Activated CD4-positive, CD25-positive, alpha-beta regulatory T cell treated with anti-CD3 and anti-CD28 coated beads, Interleukin-2, amount 50 U/mL, for 24 hours (primary cell): Measurements from ENCODE around the gene YPEL5.
A peak's percentile ranks its signal among the peaks of the same experiment; 100 is the strongest.
"Not testable (repeated sequence)": the region's sequence is repeated elsewhere in the genome, so short reads cannot be mapped to it uniquely, and the experiment has no call there.

Experiments
- ATAC-seq, 2 donors: fragments of 150-1000 bp; cut with Tn5 transposase; one replicate each; pipeline ENCODE4 v1.10.0; 2021; ENCODE audit warnings: mild to moderate bottlenecking in 1 of 2, moderate library complexity in 1 of 2

The YPEL5 gene

DNA sequence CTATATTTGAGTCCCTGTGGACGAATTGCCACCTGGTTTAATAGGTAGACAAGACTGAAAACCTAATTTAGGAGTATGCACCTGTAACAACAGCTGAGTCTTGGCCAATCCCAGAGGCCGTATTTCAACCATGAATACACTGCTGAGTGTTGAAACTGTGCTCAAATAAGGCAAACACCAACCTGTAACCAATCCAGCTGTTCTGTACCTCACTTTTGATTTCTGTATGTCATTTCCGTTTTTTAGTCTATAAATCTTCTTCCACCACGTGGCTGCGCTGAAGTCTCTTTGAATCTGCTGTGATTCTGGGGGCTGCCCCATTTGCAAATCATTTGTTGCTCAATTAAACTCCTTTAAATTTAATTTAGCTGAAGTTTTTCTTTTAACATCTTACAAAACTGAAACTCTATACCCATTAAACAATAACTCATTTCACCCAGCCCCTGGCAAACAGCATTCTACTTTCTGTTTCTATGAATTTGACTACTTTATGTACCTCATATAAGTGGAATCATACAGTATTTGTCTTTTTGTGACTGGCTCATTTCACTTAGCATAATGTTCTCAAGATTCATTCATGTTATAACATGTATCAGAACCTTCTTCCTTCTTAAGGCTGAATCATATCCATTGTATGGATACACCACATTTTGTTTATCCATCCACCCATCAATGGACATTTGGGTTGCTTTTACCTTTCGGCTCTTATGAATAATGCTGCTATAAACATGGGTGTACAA lies 7.5 kb upstream of the YPEL5 start:
- peak; percentile 90 to 91 for ATAC-seq

- no peak for ATAC-seq
Measured at GRCh38 chr2:30141136-30141535, 5.7 kb upstream of the YPEL5 start.

GRCh38 chr2:30144260-30144659 lies 2.5 kb upstream of the YPEL5 start:
- ATAC-seq = no peak

DNA sequence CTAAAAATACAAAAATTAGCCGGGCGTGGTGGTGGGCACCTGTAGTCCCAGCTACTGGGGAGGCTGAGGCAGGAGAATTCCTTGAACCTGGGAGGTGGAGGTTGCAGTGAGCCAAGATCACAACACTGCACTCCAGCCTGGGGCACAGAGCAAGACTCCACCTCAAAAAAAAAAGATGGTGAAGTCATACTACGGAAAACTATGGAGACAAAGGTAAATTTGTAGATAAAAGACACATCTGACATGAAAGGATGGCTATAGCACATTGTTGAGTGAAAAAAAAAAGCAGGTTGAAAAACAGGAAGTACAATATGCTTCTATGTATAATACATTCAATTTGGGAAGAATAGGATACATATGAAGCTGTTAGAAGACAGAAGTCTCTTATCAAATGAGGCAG lies 1.9 kb upstream of the YPEL5 start:
- not testable (repeated sequence) for ATAC-seq

DNA sequence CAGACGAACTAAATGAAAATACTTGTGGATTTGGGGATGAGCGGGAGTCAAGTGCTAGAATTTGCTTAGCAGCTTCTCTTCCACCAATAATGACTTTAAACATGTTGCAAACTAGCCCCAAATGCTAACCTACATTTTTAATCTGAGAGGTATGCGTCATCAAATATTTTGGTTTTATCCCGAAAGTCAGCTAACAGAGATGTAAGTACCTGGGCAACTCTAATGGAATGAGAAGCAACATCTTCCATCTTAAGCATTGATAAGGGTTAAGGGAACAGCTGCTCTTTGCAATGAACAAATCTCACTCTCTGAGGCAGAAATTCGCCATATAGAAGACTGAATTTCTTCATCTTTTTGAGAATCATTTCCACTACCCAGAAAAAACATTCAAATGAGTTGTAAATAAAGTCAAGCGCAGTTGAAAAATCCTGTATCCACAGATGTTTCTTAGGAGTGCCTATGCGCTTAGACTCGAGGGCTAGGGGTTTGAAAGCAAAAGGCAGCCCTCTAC lies 926 bp upstream of the YPEL5 start:
- ATAC-seq = no peak

DNA sequence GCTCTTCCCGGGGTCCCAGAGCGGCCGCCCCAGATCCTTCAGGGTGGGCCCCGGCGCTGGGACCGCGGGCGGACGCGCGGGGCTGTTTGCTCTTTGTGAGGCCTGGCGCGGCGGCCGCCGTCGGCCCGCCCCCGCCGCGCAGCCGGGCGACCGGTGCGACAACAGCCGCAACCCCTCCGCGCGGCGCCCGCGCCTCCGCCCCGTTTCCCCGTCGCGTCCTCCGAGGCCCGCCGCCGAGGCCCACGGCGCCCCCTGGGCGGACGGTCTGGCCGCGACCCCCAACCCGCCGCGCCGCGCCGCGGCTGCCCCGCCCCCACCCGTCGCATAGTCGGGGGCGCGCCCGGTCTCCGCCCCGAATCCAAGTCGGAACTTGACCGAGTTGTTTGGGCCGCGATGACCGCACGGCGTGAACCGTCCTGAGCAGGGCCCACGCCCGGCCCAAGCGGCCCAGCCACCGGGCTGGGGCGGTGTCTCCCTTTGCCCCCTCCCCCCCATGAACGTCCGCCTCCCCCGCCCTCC lies 448 bp downstream of the YPEL5 start:
- ATAC-seq = no peak

DNA sequence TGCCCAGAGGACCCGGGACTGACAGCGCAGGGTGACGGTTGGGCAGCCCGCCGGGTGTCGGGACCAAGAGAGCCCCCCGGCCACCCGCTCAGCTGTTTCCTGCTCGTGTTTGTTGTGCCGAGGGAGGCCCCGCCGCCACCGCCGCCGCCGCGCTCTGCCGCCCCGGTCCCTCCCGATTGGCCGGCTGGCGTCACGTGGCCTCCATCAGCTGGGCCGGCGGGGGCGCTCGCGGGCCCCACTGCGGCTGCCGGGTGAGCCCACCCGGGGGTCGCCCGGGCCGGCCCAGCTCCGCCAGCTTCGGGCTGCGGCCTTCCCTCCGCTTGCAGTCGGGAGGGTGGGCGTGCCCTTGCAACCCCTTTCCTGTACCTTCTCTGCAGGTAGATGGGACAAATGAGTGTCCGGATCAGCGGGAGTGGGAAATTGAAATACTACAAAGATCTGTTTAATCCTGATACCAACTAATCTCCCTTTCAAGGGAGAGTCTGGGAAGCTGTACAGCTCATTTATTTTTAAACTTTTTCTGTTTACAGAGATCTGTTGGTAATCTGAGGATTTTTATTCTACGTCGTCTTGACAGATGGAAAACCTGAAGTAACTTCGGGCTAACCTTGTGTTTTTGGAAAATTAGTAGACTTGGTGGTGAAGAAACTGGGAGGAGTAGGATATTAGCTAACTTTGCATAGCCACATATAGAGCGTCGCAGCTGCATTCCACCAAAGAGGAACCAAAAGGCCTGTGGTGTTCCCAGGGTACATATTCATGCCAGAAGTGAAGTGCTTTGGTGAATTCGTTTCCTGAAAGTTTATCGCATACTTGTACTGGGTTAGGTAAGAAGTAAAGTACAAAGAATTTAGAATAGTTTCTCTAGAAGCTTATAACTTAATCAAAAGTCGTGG lies 1.2 kb downstream of the YPEL5 start:
- ATAC-seq = no peak

DNA sequence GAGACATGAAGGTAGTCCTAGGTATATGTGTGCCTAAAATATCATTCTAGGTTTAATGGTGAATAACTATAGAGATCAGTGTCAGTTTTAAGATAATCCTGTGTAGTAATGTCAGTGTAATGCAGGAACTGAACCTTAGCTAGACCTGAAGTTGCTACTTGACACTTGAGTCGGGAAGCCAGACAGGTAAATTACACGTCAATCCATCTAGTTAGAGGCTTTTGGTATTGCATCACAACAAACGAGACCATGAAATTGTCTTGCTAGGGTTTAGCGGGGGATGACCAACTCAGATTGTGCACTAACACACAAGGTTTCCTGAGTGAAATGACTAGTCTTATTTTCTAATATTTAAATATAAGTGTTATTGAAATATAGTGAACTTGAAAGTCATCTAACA lies 2.0 kb downstream of the YPEL5 start:
- ATAC-seq = no peak

- ATAC-seq = no peak
Measured at GRCh38 chr2:30149513-30149912, 2.7 kb downstream of the YPEL5 start.

DNA sequence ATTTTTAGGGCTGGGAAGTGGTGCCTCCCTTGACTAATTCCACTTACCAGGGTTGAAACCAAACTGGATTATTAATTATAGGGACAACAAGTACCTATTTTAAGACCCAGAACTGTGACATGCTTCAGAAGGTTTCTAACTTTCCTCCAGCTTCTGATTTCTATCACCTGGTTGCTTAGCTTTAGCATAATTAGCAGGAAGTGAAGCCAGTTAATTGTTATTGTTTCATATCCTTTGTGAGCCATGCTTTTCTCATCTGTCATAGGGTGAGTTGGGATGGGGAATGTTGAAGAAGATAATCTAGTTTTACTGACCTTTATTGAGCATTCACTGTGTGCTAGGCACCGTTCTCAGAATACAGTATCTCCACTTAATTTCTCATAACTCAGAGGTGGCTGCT lies 3.2 kb downstream of the YPEL5 start:
- ATAC-seq = no peak

DNA sequence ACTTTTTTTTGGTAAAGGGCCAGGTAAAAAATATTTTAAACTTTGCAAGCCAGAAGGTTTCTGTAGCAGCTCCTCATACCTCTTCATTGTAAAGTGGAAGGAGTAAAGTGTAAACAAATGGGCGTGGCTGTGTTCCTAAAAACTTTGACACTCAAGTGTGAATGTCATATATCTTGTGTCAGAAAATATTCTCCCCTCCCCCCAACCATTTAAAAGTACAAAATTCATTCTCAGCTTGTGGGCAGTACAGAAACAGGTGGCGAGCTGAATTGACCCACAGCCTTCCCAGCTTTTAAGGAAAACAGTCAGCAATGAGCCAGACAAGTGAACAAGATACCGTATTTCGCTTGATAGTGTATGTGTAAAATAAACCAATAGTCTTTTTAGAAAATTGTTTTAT lies 4.0 kb downstream of the YPEL5 start:
- ATAC-seq = no peak

- no peak for ATAC-seq
Measured at GRCh38 chr2:30152385-30152784, 5.6 kb downstream of the YPEL5 start.

DNA sequence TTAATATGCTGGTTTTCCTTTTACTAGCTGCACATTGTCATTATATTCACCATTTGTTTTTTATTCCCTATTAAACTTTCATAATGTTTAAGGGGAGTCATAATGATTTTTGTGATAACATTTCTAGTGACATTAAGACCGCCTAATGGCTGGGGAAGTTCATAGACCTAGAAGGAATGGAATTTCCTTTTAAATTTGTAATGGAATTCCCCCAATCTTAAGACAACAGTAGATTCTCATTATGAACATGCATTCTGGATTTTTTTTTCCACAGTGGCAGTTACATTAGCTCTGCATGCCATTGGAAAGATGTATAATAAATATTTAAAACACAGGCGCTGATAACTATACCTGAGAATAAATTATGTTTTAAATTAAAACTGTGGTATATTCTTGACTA lies 8.4 kb downstream of the YPEL5 start:
- no peak for ATAC-seq

DNA sequence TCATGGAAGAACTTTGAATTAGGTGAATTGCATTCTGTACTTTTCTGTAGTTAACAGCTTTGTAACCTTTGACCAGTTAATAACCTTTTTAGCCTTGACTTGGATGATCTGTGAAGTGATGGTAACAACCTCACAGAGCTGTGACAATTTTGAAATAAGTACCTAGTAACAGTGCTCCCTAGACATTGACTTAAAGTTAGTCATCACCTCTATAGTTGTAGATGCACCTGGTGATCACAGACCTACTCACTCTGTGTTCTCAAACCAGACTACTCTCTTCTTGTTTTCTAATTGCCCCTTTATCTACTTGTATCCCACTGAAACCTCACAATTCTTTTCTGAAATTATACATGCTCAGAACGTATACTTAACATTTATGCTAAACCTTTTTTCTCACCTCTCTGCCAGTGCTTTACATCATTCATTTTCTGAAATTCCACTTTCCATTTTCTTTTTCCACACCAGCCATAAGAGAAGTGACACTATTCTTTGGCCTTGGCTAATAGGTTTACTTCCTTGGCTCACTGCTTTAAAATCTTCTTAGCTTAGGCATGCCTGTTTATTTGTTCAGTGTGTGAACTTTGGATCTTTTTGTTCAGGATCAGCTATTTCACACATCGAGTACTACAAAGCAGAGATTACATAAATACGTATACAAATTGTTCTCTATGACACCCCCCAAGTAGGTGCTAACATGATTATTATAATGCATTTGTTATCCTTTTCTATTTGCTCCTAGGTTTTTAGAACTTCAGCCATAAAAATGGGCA lies 9.3 kb downstream of the YPEL5 start:
- peak; percentile 73 to 75 for ATAC-seq

DNA sequence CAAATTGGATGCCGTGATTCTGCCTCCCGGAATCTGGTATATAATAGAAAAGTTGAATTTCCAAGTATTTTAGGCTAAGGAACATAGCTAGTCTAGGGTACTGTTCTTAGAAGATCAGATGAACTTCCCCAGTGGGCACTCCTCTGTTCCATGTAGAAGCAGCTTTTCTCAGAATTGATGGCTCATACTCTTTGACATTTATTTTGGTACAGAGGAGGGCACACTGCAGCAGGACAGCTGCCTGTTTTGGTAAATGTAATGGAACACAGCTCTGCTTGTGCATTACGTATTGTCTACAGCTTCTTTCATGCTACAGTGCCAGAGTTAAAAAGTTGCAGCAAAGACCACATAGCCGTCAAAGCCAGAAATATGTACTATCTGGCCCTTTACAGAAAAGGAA lies 10.8 kb downstream of the YPEL5 start:
- peak; percentile 71 to 74 for ATAC-seq

- no peak for ATAC-seq
Measured at GRCh38 chr2:30159766-30160165, 13.0 kb downstream of the YPEL5 start.

DNA sequence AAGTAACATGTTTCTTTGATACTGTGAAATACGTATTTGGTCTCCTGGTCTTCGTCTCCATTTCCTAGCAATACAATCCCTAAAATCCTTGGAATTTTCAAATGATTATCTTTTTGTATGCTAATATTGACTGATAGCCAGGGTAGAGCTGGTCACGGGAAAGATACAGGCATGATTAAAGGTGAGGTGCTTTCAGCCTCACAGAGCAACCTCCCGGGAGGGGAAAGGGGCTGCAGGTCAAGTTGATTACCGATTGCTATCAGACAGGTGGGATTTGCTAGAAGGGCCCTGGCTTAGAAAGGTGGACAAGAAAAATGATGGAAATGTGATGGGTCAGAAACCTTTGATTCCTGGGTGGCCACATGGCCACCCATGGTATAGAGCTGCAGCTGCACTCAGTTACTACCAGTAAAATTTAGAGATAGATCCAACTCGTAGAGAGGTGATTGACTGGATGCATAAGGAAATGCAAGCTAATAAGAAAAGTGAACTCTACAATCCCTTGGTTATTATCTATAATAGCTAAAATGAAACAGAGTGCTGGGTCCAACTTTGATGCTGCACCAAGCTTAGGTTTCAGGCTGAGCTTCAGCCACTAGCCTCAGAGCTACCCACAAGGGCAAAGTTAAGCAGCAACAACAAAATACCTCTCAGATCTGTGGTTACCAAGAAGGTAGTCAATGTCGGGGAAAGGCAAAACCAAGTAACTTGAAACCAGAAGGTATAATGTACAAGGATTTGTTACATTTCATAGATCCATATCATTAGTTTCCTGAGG lies 15.3 kb downstream of the YPEL5 start:
- ATAC-seq = no peak

DNA sequence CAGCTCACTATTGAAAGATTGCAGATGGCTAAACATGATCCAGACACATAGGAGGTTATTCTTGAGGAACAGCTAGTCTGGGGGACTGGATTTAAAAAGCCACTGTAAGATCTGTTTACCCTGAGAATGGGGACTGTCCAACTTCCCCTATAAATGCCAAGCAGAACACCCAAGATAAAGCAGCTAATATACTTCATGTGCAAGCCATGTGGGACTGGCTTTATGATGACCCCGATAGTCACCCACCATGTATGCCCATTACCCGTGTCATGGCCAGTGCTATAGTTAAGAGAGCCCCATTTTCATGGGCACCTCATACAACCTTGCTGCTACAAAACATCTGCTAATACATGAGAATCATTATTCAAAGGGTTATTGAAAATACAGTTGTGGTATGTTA lies 16.0 kb downstream of the YPEL5 start:
- no peak for ATAC-seq

DNA sequence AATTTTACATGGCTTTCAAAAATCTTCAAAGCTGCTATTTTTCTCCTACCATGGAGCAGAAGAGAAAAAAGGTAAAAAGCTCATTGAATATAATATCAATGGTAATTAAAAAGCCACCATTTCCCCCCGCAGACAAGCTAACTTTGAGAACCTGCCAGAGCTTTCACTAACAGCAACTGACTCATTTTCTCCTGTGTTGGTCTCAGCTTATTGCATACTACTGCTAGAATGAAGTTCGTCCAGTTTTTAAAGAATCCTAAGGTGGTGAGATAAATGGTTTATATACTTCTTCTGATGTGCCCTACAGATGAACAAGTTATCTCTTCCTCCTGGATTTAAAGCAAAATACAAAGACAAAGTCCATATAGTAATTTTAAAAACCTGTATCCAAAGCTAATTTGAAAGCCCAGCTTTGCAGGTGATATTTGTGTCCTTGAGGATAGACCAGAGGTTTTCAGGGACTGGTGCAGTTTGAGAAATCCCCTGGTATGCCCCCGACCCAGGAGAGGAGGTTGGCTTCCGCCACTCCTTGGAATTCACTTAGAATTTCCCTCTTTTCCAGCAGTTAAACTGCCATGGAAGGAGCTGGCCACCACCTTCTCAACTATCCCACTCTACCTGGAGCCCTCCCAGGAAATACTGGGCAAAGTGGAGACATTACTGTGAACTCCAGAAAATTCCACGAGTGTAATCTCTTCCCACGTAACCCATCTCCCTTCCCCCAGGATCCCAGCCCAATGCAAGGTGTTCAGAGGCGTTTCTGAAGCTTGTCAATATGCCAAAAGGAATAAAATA lies 17.5 kb downstream of the YPEL5 start:
- ATAC-seq = no peak

GRCh38 chr2:30165050-30165520 lies 18.3 kb downstream of the YPEL5 start:
- peak; percentile 95 to 99 for ATAC-seq

- no peak for ATAC-seq
Measured at GRCh38 chr2:30165617-30166016, 18.8 kb downstream of the YPEL5 start.
